Measurements from ENCODE around the gene TSPAN5.

Gene TSPAN5

GRCh38 chr4:98586291-98586961, 72.0 kb downstream of the TSPAN5 start:
- no peak for DNase-seq (ENCODE audit: low read depth in 2 of 2)

GRCh38 chr4:98585596-98585995, 72.8 kb downstream of the TSPAN5 start:
- no peak for DNase-seq (ENCODE audit: low read depth in 2 of 2)

- DNase-seq (ENCODE audit: low read depth in 2 of 2): no peak
Measured at GRCh38 chr4:98584265-98584664, 74.1 kb downstream of the TSPAN5 start.

- DNase-seq (ENCODE audit: low read depth in 2 of 2): no peak
Measured at GRCh38 chr4:98583265-98583664, 75.1 kb downstream of the TSPAN5 start.

GRCh38 chr4:98581126-98581525, 77.3 kb downstream of the TSPAN5 start:
- DNase-seq (ENCODE audit: low read depth in 2 of 2): no peak

GRCh38 chr4:98577956-98578355, 80.5 kb downstream of the TSPAN5 start:
- DNase-seq (ENCODE audit: low read depth in 2 of 2): no peak

GRCh38 chr4:98574816-98575215, 83.6 kb downstream of the TSPAN5 start:
- no peak for DNase-seq (ENCODE audit: low read depth in 2 of 2)

GRCh38 chr4:98573791-98574190, 84.6 kb downstream of the TSPAN5 start:
- no peak for DNase-seq (ENCODE audit: low read depth in 2 of 2)

GRCh38 chr4:98572697-98573096, 85.7 kb downstream of the TSPAN5 start:
- DNase-seq (ENCODE audit: low read depth in 2 of 2): no peak

GRCh38 chr4:98571161-98571786, 87.1 kb downstream of the TSPAN5 start:
- DNase-seq (ENCODE audit: low read depth in 2 of 2): no peak

- no peak for DNase-seq (ENCODE audit: low read depth in 2 of 2)
Measured at GRCh38 chr4:98570151-98570797, 88.1 kb downstream of the TSPAN5 start.

- no peak for DNase-seq (ENCODE audit: low read depth in 2 of 2)
Measured at GRCh38 chr4:98568941-98569663, 89.3 kb downstream of the TSPAN5 start.

GRCh38 chr4:98567611-98568010, 90.8 kb downstream of the TSPAN5 start:
- no peak for DNase-seq (ENCODE audit: low read depth in 2 of 2)

- no peak for DNase-seq (ENCODE audit: low read depth in 2 of 2)
Measured at GRCh38 chr4:98566361-98567008, 91.9 kb downstream of the TSPAN5 start.

- DNase-seq (ENCODE audit: low read depth in 2 of 2): no peak
Measured at GRCh38 chr4:98565681-98566301, 92.6 kb downstream of the TSPAN5 start.

- no peak for DNase-seq (ENCODE audit: low read depth in 2 of 2)
Measured at GRCh38 chr4:98564852-98565251, 93.6 kb downstream of the TSPAN5 start.

- DNase-seq (ENCODE audit: low read depth in 2 of 2): no peak
Measured at GRCh38 chr4:98560321-98560720, 98.1 kb downstream of the TSPAN5 start.

GRCh38 chr4:98558471-98559169, 99.8 kb downstream of the TSPAN5 start:
- DNase-seq (ENCODE audit: low read depth in 2 of 2): no peak

GRCh38 chr4:98557194-98557892, 101.1 kb downstream of the TSPAN5 start:
- DNase-seq (ENCODE audit: low read depth in 2 of 2): no peak

GRCh38 chr4:98556451-98556850, 102.0 kb downstream of the TSPAN5 start:
- no peak for DNase-seq (ENCODE audit: low read depth in 2 of 2)

Data from stimulated activated CD8-positive, alpha-beta memory T cell treated with anti-CD3 and anti-CD28 coated beads, Interleukin-7, amount 100 ng/mL, for 4 hours (primary cell).